Measurements from ENCODE around the gene PLEKHB2.
"Not testable (repeated sequence)": the region's sequence is repeated elsewhere in the genome, so short reads cannot be mapped to it uniquely, and the experiment has no call there.

PLEKHB2 gene, protein sequence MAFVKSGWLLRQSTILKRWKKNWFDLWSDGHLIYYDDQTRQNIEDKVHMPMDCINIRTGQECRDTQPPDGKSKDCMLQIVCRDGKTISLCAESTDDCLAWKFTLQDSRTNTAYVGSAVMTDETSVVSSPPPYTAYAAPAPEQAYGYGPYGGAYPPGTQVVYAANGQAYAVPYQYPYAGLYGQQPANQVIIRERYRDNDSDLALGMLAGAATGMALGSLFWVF
- 140 to 186 (median 172) reads per million in 4 experiments for total RNA-seq

DNA sequence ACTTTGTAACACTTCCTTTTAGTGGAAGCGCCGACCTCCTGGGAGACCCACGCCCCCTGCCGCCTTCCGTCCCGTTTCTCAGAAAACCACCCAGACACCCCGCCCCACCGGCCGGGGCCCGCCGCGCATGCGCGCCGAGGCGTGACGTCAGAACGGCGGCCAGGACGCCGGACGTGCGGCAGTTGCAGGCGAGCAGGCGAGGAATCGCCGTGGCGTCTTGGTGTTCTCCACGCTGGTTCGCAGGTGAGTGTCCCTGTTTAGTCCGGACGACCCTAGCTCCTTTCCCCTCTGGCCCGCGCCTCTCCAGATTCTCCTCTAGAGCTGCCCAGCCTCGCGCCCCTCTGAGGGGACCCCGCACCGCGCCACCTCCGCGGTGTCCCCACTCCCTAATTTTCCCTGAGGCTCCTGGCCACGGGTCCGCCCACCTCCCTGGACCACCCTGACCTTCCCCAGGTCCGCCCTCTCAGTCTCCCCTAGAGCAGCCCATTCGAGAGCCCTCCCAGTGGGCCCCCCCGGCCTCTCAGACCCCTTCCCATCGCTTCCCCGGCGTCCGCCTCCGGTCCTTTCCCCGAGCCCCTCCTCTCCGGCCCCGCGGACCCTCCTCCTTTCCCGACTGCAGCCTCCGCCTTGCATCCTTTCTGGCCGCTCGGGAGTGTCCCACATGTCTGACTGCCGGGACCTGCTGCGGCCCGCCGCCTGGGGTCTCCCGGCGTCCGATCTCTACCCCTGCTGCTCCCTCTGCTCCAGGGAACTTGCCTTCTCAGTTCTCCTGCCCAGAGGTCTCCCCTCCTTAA lies at the start of gene PLEKHB2:
Gene PLEKHB2 (plus strand): TSS at position 181 of the 794 bp plus-strand sequence. CDS start 15,606 bp downstream, outside the sequence.
- peak; percentile 89 for DNase-seq

DNA sequence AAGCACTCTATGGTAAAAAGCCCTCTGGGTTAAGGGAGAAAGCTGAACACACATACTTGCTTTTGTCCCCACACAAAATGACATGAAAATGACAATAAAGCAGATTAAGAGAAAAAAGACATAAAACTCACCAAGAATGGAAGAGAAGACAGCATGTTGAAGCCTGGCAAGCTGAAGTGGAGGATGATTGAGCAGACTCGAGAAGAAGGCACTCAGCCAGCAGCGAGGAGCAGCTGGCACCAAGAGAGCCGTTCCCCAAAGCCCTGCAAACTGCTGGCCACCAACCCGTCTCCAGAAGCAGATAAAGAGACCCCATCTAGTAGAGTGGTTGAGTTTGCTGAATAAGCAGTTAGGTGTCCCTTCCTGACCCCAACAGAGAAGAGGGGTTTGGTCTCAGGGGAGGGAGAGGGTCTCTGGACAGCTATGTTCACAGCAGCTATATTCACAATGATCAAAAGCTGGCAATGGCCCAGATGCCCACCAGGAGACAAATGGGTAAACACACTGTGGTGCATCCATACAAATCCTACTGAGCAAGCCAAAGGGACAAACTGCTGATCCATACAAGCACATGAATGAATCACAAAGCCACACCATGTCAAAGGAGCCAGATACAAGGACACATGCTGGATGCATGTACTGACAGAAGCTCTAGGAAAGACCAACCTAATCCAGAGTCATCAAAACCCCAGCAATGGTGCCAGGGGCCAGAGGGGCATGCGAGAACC lies 48.8 kb upstream of the PLEKHB2 start:
- DNase-seq, result no peak

DNA sequence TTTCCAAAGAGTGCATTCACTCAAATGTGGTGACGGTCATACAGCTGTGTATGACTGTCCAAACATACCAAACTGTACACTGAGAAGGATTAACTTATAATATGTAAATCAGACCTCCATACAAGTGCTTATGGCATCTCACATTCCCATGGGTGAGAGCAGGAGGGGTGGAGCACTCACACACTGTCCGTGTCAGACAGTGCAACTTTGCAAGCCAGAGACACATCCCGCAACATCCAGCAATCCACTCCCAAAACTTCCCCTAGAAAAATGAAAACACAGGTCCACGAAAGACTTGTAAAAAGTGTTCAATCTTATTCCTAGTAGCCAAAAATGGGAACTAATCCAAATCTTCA lies 48.2 kb upstream of the PLEKHB2 start:
- DNase-seq, result no peak

DNA sequence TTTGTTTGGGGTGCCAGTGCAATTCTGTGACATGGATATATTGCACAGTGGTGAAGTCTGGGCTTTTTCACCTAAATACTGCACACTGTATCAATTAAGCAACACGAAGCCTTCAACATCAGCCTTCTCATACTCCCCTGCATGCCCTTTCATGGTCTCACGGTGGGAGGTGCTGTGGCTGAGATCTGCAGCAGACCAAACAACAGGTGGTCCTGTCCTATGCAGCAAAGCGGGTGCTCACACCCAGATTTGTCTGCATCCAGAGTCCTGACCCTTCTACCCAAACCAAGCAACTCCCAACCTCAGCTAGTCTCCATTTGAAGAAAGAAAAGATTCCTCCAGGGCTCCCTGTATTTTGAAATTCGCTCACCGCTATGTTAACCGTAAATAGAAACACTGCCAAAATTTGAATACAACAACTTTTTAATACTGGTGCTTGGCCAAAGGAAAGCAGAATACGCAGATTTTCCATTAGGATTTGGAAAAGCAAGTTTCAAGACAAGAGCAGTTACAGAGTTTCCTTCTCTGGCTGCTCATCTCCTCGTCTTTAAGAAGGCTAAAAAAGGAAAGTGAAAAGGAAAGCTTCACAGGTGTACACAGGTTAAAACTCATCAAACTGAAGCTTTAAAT lies 46.8 kb upstream of the PLEKHB2 start:
- DNase-seq, result no peak

DNA sequence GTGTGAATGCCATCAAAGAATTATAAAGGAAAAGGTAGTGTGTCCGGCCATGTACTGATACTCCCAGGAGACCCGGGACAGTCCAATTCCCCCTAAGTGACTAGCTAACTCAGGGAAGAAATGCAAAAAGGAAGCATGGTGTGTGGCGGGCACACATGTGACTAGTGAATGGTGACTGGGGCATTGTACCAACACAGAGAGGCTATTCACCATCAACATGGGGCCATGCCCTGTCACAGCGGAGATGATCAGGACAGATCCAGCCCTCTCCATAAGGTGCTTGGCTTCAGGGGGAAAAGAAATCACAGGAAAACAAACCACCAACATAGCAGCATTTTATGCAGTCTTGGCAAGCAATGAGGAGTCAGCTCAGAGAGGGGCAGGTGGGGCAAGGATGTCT lies 46.2 kb upstream of the PLEKHB2 start:
- no peak for DNase-seq

DNA sequence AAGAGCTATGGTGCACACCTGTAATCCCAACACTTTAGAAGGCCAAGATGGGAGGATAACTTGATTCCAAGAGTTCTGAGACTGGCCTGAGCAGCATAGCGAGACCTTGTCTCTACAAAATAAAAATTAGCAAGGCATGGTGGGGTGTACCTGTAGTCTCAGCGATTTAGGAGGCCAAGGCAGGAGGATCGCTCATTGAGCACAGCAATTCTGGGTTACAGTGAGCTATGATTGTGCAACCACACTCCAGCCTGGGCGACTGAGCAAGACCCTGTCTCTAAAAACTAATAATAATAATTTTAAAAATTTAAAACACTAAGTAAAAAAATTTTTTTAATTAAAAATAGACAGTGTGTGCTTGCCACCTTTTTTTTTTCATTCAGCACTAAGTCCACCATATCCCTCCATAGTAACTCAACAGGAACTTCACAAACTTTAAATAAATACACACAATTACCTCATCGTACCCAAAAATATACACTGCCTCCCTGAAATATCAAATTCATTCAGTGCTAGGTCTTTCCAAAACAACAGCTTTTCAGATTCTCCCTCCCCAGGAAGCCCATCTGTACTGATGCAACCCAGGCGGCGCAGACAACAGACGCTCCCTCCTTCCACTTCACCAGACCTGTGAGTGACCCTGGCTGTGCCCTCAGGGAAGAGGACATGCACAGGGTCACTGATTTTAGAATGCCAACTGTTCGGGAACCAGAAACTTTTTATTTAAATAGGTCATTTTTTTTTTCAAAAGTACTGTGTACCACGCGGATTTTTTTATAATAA lies 41.4 kb upstream of the PLEKHB2 start:
- DNase-seq, result no peak

DNA sequence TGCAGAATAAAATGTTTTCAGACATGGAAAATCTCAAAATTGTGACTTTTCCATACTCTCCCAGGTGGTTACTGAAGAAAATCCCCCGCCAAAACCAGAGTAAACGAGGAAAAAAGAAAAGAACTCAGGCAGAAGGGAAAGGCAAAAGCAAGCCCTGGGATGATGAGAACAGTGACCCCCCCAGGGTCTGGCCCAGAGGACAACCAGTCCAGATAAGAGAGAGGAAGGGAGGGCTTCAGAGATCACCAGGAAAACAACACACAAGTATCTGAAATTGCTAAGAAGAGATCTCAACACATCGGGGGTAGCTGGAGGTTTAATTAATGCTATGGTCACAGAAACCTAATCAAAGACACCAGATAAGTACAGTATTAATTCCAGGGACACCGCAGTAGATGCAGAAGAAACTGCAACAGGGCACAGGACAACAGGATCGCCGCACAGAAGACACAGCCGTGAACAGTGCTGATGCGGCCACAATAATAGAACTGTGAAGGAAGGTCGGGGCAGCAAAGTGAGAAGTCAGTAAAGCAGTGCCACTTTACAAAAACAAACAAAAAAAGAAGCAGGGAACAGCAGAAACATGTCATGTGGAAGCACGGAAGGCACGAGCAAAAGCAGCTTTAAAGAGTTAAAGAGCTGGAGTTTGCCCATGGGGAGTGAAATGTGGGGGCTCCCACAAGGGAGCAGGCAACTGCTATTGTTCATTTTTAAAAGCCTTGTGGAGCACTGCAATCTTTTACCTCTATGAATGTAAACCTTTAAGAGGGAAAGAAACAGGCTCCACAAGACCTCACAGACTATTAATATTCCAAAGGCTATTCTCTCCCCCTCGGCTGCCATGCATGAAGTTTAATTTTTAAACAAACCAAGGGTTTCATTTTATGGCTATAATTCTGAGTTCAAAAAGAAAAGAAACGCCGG lies 40.3 kb upstream of the PLEKHB2 start:
- DNase-seq, result no peak

DNA sequence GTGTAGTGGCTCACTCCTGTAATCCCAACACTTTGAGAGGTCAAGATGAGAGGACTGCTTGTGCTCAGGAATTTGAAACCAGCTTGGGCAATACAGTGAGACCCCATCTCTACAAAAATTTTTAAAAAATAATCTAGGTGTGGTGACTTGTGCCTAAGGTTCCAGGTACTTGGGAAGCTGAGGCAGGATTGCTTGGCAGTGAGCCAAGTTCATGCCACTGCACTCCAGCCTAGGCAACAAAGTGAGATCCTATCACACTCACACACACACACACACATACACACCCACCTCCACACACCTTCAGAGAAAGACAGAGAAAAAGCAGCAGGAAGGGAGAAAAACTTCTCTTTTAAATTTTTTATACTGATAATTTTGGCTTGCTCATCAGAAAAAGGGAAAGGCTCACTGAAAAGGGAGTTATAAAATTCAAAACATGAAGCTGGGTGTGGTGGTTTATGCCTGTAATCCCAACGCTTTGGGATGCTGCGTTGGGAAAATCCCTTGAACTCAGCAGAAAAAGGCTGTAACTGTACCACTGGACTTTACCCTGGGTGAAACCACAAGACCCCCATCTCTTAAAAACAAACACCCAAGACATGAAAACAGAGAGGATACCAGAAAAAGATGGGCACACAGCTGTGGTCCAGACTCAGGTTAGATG lies 37.5 kb upstream of the PLEKHB2 start:
- no peak for DNase-seq

DNA sequence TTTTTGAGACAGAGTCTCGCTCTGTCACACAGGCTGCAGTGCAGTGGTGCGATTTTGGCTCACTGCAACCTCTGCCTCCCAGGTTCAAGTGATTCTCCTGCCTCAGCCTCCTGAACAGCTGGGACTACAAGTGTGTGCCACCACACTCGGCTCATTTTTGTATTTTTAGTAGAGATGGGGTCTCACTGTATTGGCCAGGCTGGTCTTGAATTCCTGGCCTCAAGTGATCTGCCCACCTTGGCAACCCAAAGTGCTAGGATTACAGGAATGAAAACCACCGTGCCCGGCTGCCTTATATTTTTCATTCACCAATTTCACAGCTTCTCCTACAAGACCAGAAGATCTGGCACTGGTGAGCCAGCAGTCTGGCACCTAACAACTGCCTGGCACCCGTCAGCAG lies 37.0 kb upstream of the PLEKHB2 start:
- not testable (repeated sequence) for DNase-seq

DNA sequence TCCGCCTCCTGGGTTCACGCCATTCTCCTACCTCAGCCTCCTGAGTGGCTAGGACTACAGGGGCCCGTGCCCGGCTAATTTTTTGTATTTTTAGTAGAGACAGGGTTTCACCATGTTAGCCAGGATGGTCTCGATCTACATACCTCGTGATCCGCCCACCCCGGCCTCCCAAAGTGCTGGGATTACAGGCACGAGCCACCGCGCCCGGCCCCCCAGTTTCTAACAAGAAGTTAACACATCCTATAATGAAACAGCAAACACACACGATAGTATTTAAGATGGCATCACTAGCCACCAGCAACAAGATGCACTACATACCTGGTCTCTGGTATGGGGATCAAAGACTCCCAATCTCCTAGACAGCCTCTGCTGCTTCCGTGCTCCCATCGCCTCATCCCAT lies 29.6 kb upstream of the PLEKHB2 start:
- DNase-seq, result not testable (repeated sequence)

DNA sequence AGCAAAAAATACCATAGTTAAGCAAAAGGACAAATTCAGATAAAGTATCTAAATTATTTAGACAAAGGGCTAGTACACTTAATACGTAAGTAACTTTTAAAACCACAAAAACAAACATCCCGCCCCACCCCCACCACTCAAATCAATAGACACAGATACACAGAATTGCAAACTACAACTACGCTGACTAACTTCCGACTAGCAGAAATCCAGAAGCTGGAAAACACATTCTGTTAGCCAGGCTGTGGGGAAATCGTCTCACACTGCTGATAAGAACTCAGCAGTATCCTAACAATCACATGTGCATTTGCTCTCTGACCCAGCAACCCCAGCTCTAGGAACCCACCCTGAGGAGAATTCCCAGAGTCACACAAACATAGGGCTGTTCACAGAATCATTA lies 28.4 kb upstream of the PLEKHB2 start:
- DNase-seq, result no peak

DNA sequence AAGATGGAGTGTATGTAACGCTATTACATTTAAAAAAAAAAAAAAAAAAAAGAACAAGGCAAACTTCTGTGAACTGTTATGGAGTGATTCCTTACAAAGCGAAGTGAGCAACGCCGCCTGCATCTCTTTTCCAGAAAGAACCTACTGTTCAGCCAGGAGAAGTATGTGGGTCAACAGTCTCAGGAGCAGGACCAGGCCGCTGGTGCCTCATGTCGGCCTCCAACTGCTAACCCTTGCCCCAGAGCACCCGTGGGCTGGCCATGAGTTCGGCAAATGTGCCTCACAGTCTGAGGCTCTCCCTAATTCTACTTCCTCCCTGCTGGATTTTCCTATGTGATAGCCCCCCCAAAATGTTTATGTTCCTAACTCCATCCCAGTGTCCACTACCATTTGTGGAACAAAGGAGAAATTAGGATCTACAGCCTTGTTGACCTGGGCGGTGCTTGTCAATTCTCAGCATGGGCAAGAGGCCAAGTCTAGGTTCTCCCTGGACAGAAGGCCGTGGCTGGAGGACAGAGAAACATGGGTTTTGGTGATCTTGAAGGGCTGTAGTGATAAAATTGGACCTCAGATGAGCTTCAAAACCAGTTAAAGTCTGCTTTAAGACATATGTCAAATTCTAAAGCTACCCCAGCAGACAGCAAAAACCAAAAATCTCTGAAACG lies 27.8 kb upstream of the PLEKHB2 start:
- DNase-seq, result no peak

DNA sequence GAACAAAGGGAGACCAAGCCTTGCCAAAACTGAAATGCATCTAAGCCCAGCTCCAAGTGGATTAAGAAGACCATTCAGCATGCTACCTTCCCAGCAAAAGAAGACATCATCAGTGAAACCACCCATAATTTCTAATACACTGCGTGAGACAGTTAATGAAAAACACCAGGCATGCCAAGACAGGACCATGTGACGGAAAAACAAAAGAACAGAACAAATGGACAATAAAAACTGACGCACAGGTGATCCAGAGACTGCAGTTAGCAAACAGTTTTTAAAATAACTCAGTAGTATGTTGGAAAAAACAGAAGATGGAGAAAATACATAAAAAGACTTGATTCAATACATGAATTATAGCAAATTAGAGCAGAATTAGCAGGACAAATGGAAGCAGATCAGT lies 27.2 kb upstream of the PLEKHB2 start:
- no peak for DNase-seq

DNA sequence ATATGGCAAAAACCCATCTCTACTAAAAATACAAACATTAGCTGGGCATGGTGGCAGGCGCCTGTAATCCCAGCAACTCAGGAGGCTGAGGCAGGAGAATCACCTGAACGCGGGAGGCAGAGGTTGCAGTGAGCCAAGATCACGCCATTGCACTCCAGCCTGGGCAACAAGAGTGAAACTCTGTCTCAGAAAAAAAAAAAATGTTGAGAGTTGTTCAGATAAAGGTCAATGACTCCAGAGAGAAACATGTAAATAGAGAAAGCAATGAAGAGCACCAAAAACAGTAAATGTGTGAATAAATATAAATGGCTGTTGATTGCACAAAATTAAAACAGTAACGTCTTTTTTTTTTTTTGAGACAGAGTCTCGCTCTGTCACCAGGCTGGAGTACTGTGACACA lies 25.2 kb upstream of the PLEKHB2 start:
- not testable (repeated sequence) for DNase-seq

DNA sequence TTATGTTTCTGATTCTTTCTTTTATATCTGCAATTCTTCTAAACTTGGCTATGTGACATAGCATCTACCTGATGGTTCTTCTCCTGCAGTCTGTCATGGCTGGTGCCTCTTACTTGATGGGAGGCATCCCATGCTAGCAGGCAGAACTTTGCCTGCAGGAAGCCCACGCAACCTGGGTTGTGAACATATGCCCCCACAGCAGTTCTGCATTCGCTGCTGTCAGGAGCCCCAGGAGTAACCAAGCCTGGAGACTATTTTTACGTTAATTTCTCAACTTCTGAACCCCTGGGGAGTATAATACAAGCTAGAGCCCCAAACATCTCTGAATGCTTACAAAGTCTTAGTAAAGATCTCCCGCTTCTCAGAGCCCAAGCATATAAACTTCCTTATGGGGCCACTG lies 23.9 kb upstream of the PLEKHB2 start:
- no peak for DNase-seq

DNA sequence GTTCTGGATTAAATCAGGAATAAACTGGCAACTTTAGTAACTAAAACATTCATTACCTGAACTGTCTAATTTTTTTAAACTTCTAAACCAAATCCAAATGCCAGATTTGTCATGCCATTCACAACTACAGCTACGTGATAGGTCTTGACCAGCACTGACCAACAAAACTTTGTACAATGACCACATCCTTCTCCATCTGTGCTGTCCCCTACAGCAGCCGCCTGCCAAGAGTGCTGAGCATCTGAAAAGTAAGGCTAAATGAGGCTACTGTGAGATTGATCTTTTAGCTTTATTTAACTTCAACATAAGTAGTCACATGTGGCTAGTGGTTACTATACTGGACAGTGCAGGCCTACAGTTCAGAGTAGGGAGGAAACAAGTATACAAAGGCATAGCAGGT lies 19.5 kb upstream of the PLEKHB2 start:
- DNase-seq, result no peak

DNA sequence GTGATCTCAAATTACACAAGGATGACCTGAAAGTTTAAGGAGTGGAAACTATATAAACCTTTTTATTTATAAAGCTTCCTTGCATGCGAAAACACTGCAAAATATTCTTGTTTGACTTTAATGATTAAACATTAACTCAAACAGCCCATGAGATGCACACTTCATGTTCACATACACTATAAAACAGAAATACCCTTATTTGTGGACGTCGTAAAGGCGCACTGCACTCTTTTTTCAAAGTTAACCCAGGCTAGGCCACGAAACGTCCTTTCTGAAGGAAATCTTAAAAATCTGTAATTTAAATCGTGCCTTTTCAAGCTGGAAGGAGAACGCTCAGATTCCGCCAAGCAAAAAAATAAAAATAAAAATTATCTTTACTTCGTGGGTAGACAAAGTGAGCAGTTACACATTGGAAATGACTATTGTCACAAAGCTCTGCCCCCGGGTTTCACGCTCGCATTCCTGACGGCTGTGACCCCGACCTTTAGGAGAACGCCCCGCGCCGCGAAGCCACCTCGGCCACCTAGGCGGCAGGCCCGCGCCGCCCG lies 12.6 kb upstream of the PLEKHB2 start:
- no peak for DNase-seq

DNA sequence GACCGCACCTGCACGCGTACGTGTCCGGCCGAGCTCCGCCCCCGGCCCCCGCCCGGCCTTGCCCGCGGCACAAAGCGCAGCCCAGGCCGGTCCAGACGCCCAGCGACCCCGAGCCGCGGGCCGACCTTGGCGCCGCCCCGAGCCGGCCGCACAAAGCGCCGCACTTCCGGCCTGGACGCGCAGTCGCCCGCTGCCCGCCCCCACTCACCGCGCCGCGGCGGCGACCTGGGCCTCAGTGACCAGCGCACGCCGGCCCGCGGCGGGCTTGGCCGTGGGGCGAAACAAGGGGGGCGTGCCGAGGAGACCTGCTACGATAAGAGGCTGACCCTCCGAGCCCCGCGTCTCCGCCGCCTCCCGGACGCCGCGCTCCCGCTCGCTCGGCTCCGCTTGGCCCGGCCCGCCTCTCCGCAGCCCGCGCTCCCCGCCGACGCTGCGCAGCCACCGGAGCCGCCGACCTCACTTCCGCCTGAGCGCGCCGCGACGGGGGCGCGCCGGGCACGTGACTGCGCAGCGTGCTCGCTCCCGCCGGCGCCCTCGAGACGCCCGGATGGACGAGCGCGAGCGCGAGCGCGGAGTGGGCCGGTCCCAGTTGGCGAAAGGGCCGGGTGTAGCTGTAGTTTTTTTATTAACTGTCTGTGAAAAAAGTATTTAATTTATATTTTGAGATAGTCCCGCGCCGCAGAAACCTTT lies 12.0 kb upstream of the PLEKHB2 start, which contains the start of gene FAM168B:
Gene FAM168B (minus strand): TSS at position 455 of the 690 bp plus-strand sequence. CDS start 10,814 bp downstream, outside the sequence.
- peak; percentile 76 for DNase-seq
